ENCODE measurements around the gene IFI16.

IFI16 gene

DNA sequence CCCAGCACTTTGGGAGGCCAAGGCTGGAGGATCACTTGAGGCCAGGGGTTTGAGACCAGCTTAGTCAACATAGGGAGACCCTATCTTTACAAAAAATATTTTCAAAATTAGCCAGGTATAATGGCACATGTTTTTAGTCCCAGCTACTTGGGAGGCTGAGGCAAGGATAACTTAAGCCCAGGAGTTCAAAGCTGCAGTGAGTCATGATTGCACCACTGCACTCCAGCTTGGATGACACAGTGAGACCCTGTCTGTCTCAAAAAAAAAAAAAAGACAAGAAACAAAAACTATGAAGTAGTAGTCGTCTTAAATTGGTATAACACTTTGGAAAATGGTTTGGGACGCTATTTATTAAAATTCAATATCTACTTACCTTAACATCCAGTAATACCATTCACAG is 59.2 kb downstream of the IFI16 start:
- no peak for TF ChIP-seq CTCF (IDR thresholded peaks at IDR 0.05)
- no peak overlapping the region for H3K27ac ChIP-seq
- H3K4me3 ChIP-seq: no peak overlapping the region
- DNase-seq (ENCODE audit: low spot score): no peak

- DNase-seq (ENCODE audit: low spot score): no peak
- Histone ChIP-seq H3K27ac (no peak overlapping the region), H3K4me3 (no peak overlapping the region)
- peak; percentile 52 for TF ChIP-seq CTCF (IDR thresholded peaks at IDR 0.05)
Observed at GRCh38 chr1:159071970-159072582, 62.4 kb downstream of the IFI16 start.

DNA sequence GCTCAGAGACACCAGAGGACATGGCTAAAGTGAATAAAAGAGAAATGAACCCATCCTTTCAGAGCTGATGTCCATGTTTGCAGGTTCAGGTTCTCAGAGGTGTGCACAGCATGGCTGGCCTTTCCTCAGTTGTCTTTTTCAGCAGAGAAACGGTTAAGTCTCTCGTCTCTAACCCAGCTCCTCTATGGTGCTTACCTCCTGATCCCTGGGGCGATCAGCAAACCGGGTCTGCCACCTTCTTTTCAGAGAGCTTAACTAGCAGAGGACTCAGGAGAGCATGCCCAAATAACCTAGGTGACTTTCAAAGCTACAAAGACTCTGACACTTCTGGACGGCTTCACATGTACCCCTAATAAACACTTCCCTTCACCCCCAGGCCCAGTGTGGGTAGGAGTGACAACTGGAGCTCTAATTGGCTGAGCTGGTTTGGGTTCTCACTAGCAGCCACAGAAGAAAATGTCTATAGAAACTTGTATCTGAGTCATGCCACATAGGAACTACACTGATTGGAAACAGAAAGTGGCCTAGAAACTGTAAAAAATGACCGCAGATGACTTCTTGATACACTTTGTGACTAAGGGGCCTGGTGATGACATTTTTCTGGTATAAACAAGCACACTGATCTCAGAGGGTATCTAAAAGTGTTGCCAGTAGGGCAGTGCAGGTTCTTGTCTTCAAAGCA is 66.9 kb downstream of the IFI16 start, which contains the start of gene AIM2:
Gene AIM2, minus strand, starts transcription at position 329 of the 682 bp plus-strand sequence. CDS start 3,267 bp downstream, outside the sequence.
- Histone ChIP-seq H3K27ac (peak within 1 kb of the TSS in 1 of 2 donors; percentile 12), H3K4me3 (no peak within 1 kb of the TSS)
- DNase-seq (ENCODE audit: low spot score): no peak
- no peak for TF ChIP-seq CTCF (IDR thresholded peaks at IDR 0.05)

GRCh38 chr1:159077120-159077961 is 67.6 kb downstream of the IFI16 start:
- DNase-seq (ENCODE audit: low spot score): no peak
- peak overlapping the region in 1 of 2 donors; percentile 12 for H3K27ac ChIP-seq
- H3K4me3 ChIP-seq: no peak overlapping the region
- no peak for TF ChIP-seq CTCF (IDR thresholded peaks at IDR 0.05)

- Histone ChIP-seq H3K4me3 (no peak overlapping the region), H3K27ac (no peak overlapping the region)
- no peak for TF ChIP-seq CTCF (IDR thresholded peaks at IDR 0.05)
- no peak for DNase-seq (ENCODE audit: low spot score)
Observed at GRCh38 chr1:159079525-159079924, 69.8 kb downstream of the IFI16 start.

- no peak overlapping the region for H3K27ac ChIP-seq
- no peak for TF ChIP-seq CTCF (IDR thresholded peaks at IDR 0.05)
- H3K4me3 ChIP-seq: no peak overlapping the region
- no peak for DNase-seq (ENCODE audit: low spot score)
Observed at GRCh38 chr1:159081626-159082025, 71.9 kb downstream of the IFI16 start.

Data from coronary artery (tissue), 2 donors.